ENCODE data around the gene JUNB. TPM values are rescaled to one million over a fixed set of nuclear protein-coding genes. Genes with fewer than 3 reads are reported as not detected.

The JUNB gene
- total and polyA plus RNA-seq, 2 of the 13 experiments (the other 11 are each of a cell fraction or from before 2014, with no cell fraction given) = 7.7 to 8.2 TPM

- TF ChIP-seq ELK4 (CRISPR knock-in tag; IDR thresholded peaks at IDR 0.05; ENCODE audit: borderline replicate concordance) = no peak
- TF ChIP-seq CBFB (CRISPR knock-in tag; IDR thresholded peaks at IDR 0.05) = peak; percentile 45; the same call in 1 of the 2 replicates
- TF ChIP-seq ZNF549 (CRISPR knock-in tag; IDR thresholded peaks at IDR 0.05) = no peak
- TF ChIP-seq HES4 (CRISPR knock-in tag; IDR thresholded peaks at IDR 0.05; ENCODE audit: borderline replicate concordance) = no peak
- no peak for TF ChIP-seq NFRKB (IDR thresholded peaks at IDR 0.05)
- TF ChIP-seq ZNF180 (CRISPR knock-in tag; IDR thresholded peaks at IDR 0.05; ENCODE audit: borderline replicate concordance, low read depth) = no peak
- peak; percentile 52 for TF ChIP-seq CEBPG (CRISPR knock-in tag; IDR thresholded peaks at IDR 0.05)
- 0 out of 2 replicates have a peak, but pooled peaks have one; percentile 29 for TF ChIP-seq ARHGAP35 (CRISPR knock-in tag; IDR thresholded peaks at IDR 0.05; ENCODE audit: borderline replicate concordance)
- no peak for TF ChIP-seq ZNF883 (CRISPR knock-in tag; IDR thresholded peaks at IDR 0.05; ENCODE audit: not compliant biosample characterization)
- no peak for TF ChIP-seq TERF1 (CRISPR knock-in tag; IDR thresholded peaks at IDR 0.05)
- no peak for TF ChIP-seq ZNF558 (CRISPR knock-in tag; IDR thresholded peaks at IDR 0.05; ENCODE audit: borderline replicate concordance)
- no peak for TF ChIP-seq ZNF468 (CRISPR knock-in tag; IDR thresholded peaks at IDR 0.05)
- TF ChIP-seq MTERF4 (CRISPR knock-in tag; IDR thresholded peaks at IDR 0.05) = peak; percentile 60; the same call in 1 of the 2 replicates
- 0 out of 2 replicates have a peak, but pooled peaks have one; percentile 56 for TF ChIP-seq GFI1 (CRISPR knock-in tag; IDR thresholded peaks at IDR 0.05; ENCODE audit: borderline replicate concordance)
- no peak for TF ChIP-seq ZBTB39 (CRISPR knock-in tag; IDR thresholded peaks at IDR 0.05)
- TF ChIP-seq HNRNPK (IDR thresholded peaks at IDR 0.05; ENCODE audit: low read depth, low read length, poor library complexity, severe bottlenecking) = no peak
- TF ChIP-seq KDM5B (CRISPR knock-in tag; IDR thresholded peaks at IDR 0.05; ENCODE audit: borderline replicate concordance) = no peak
- no peak for TF ChIP-seq NR0B2 (CRISPR knock-in tag; IDR thresholded peaks at IDR 0.05)
- TF ChIP-seq MEIS2 (CRISPR knock-in tag; IDR thresholded peaks at IDR 0.05) = no peak
- no peak for TF ChIP-seq TCF12 (IDR thresholded peaks at IDR 0.05)
- TF ChIP-seq TCF12 (CRISPR knock-in tag; IDR thresholded peaks at IDR 0.05) = no peak
These were observed 5.1 kb downstream of the JUNB start (continued) for GRCh38 chr19:12796146-12797071.

Data from HepG2 (cell line).